Measurements from ENCODE around the gene INTU.
A peak's percentile ranks its signal among the peaks of the same experiment; 100 is the strongest.

The INTU gene

GRCh38 chr4:127685292-127685691 lies 52.5 kb downstream of the INTU start:
- Histone ChIP-seq H2AFZ (ENCODE audit: low read length, unreplicated experiment) (no peak overlapping the region), H3K27me3 (ENCODE audit: insufficient read depth, low read length) (no peaks in the 10 kb centered on the region)

GRCh38 chr4:127686658-127687057 lies 53.9 kb downstream of the INTU start:
- no peak overlapping the region for H2AFZ ChIP-seq (ENCODE audit: low read length, unreplicated experiment)
- peaks cover 5% of the 10 kb centered on the region; the same call in 1 of the 2 replicates for H3K36me3 ChIP-seq (ENCODE audit: insufficient read depth, low read length)
- H3K79me2 ChIP-seq (ENCODE audit: control insufficient read depth, insufficient read depth, low read length, unreplicated experiment), result no peaks in the 10 kb centered on the region
- H3K27ac ChIP-seq (ENCODE audit: low read depth, low read length), result peak overlapping the region; percentile 3; the same call in 1 of the 2 replicates
- H3K4me3 ChIP-seq (ENCODE audit: low read depth, low read length), result peak overlapping the region; percentile 9; the same call in 1 of the 2 replicates
- H3K27me3 ChIP-seq (ENCODE audit: insufficient read depth, low read length), result no peaks in the 10 kb centered on the region
- H3K4me1 ChIP-seq (ENCODE audit: control insufficient read depth, insufficient read depth, low read length, unreplicated experiment), result peaks cover 23% of the 10 kb centered on the region

More at GRCh38 chr4:127685292-127685691, 52.5 kb downstream of the INTU start:
- Histone ChIP-seq H3K27ac (ENCODE audit: low read depth, low read length) (peak overlapping the region; percentile 27; the same call in 1 of the 2 replicates), H3K4me3 (ENCODE audit: low read depth, low read length) (no peak overlapping the region), H3K79me2 (ENCODE audit: control insufficient read depth, insufficient read depth, low read length, unreplicated experiment) (no peaks in the 10 kb centered on the region), H3K36me3 (ENCODE audit: insufficient read depth, low read length) (peaks cover 5% of the 10 kb centered on the region; the same call in 1 of the 2 replicates), H3K4me1 (ENCODE audit: control insufficient read depth, insufficient read depth, low read length, unreplicated experiment) (peaks cover 23% of the 10 kb centered on the region)

- Histone ChIP-seq H3K4me3 (ENCODE audit: low read depth, low read length) (no peak overlapping the region), H3K36me3 (ENCODE audit: insufficient read depth, low read length) (peaks cover 5% of the 10 kb centered on the region; the same call in 1 of the 2 replicates), H2AFZ (ENCODE audit: low read length, unreplicated experiment) (no peak overlapping the region), H3K27ac (ENCODE audit: low read depth, low read length) (no peak overlapping the region), H3K4me1 (ENCODE audit: control insufficient read depth, insufficient read depth, low read length, unreplicated experiment) (peaks cover 23% of the 10 kb centered on the region), H3K79me2 (ENCODE audit: control insufficient read depth, insufficient read depth, low read length, unreplicated experiment) (no peaks in the 10 kb centered on the region), H3K27me3 (ENCODE audit: insufficient read depth, low read length) (no peaks in the 10 kb centered on the region)
These were observed 54.8 kb downstream of the INTU start for GRCh38 chr4:127687580-127687979.

GRCh38 chr4:127698789-127699200 lies 66.0 kb downstream of the INTU start:
- Histone ChIP-seq H3K4me1 (ENCODE audit: control insufficient read depth, insufficient read depth, low read length, unreplicated experiment) (peaks cover 13% of the 10 kb centered on the region), H3K27ac (ENCODE audit: low read depth, low read length) (peak overlapping the region; percentile 33), H3K36me3 (ENCODE audit: insufficient read depth, low read length) (peaks cover 10% of the 10 kb centered on the region; the same call in 1 of the 2 replicates), H3K27me3 (ENCODE audit: insufficient read depth, low read length) (no peaks in the 10 kb centered on the region), H3K4me3 (ENCODE audit: low read depth, low read length) (no peak overlapping the region), H2AFZ (ENCODE audit: low read length, unreplicated experiment) (peak overlapping the region; percentile 16), H3K79me2 (ENCODE audit: control insufficient read depth, insufficient read depth, low read length, unreplicated experiment) (no peaks in the 10 kb centered on the region)

- H3K4me3 ChIP-seq (ENCODE audit: low read depth, low read length), result no peak overlapping the region
- H3K36me3 ChIP-seq (ENCODE audit: insufficient read depth, low read length), result peaks cover 15% of the 10 kb centered on the region; the same call in 1 of the 2 replicates
- no peaks in the 10 kb centered on the region for H3K27me3 ChIP-seq (ENCODE audit: insufficient read depth, low read length)
- no peaks in the 10 kb centered on the region for H3K79me2 ChIP-seq (ENCODE audit: control insufficient read depth, insufficient read depth, low read length, unreplicated experiment)
- peak overlapping the region; percentile 23; the same call in 1 of the 2 replicates for H3K27ac ChIP-seq (ENCODE audit: low read depth, low read length)
- H3K4me1 ChIP-seq (ENCODE audit: control insufficient read depth, insufficient read depth, low read length, unreplicated experiment), result peaks cover 19% of the 10 kb centered on the region
- no peak overlapping the region for H2AFZ ChIP-seq (ENCODE audit: low read length, unreplicated experiment)
These were observed 76.2 kb downstream of the INTU start for GRCh38 chr4:127708985-127709384.

GRCh38 chr4:127709456-127709855 lies 76.7 kb downstream of the INTU start:
- H3K4me1 ChIP-seq (ENCODE audit: control insufficient read depth, insufficient read depth, low read length, unreplicated experiment), result peaks cover 19% of the 10 kb centered on the region
- peak overlapping the region; percentile 23; the same call in 1 of the 2 replicates for H3K27ac ChIP-seq (ENCODE audit: low read depth, low read length)
- no peaks in the 10 kb centered on the region for H3K79me2 ChIP-seq (ENCODE audit: control insufficient read depth, insufficient read depth, low read length, unreplicated experiment)
- H3K27me3 ChIP-seq (ENCODE audit: insufficient read depth, low read length), result no peaks in the 10 kb centered on the region
- no peak overlapping the region for H3K4me3 ChIP-seq (ENCODE audit: low read depth, low read length)
- H2AFZ ChIP-seq (ENCODE audit: low read length, unreplicated experiment), result no peak overlapping the region
- H3K36me3 ChIP-seq (ENCODE audit: insufficient read depth, low read length), result peaks cover 15% of the 10 kb centered on the region; the same call in 1 of the 2 replicates

- H3K36me3 ChIP-seq (ENCODE audit: insufficient read depth, low read length), result no peaks in the 10 kb centered on the region
- H3K4me3 ChIP-seq (ENCODE audit: low read depth, low read length), result no peak within 1 kb of the TSS
- no peak within 1 kb of the TSS for H2AFZ ChIP-seq (ENCODE audit: low read length, unreplicated experiment)
- H3K4me1 ChIP-seq (ENCODE audit: control insufficient read depth, insufficient read depth, low read length, unreplicated experiment), result no peaks in the 10 kb centered on the region
- no peak within 1 kb of the TSS for H3K27ac ChIP-seq (ENCODE audit: low read depth, low read length)
- H3K27me3 ChIP-seq (ENCODE audit: insufficient read depth, low read length), result no peaks in the 10 kb centered on the region
- no peaks in the 10 kb centered on the region for H3K79me2 ChIP-seq (ENCODE audit: control insufficient read depth, insufficient read depth, low read length, unreplicated experiment)
These were observed 97.6 kb downstream of the INTU start, which contains the start of gene SLC25A31 for GRCh38 chr4:127730142-127730913. SLC25A31 (plus strand) TSS chr4:127730400; CDS start chr4:127730546, 146 bp downstream.

- Histone ChIP-seq H3K27me3 (ENCODE audit: insufficient read depth, low read length) (no peaks in the 10 kb centered on the region), H3K4me3 (ENCODE audit: low read depth, low read length) (no peak overlapping the region), H3K36me3 (ENCODE audit: insufficient read depth, low read length) (no peaks in the 10 kb centered on the region), H3K4me1 (ENCODE audit: control insufficient read depth, insufficient read depth, low read length, unreplicated experiment) (no peaks in the 10 kb centered on the region), H3K27ac (ENCODE audit: low read depth, low read length) (no peak overlapping the region), H3K79me2 (ENCODE audit: control insufficient read depth, insufficient read depth, low read length, unreplicated experiment) (no peaks in the 10 kb centered on the region), H2AFZ (ENCODE audit: low read length, unreplicated experiment) (no peak overlapping the region)
These were observed 98.6 kb downstream of the INTU start for GRCh38 chr4:127731406-127731805.

- no peak overlapping the region for H3K27ac ChIP-seq (ENCODE audit: low read depth, low read length)
- peak overlapping the region; percentile 72 for H2AFZ ChIP-seq (ENCODE audit: low read length, unreplicated experiment)
- H3K79me2 ChIP-seq (ENCODE audit: control insufficient read depth, insufficient read depth, low read length, unreplicated experiment), result no peaks in the 10 kb centered on the region
- no peaks in the 10 kb centered on the region for H3K27me3 ChIP-seq (ENCODE audit: insufficient read depth, low read length)
- H3K4me1 ChIP-seq (ENCODE audit: control insufficient read depth, insufficient read depth, low read length, unreplicated experiment), result no peaks in the 10 kb centered on the region
- H3K36me3 ChIP-seq (ENCODE audit: insufficient read depth, low read length), result no peaks in the 10 kb centered on the region
- H3K4me3 ChIP-seq (ENCODE audit: low read depth, low read length), result no peak overlapping the region
These were observed 100.0 kb downstream of the INTU start for GRCh38 chr4:127732623-127733328.

GRCh38 chr4:127734976-127735375 lies 102.2 kb downstream of the INTU start:
- Histone ChIP-seq H3K27ac (ENCODE audit: low read depth, low read length) (no peak overlapping the region), H3K4me3 (ENCODE audit: low read depth, low read length) (no peak overlapping the region), H3K4me1 (ENCODE audit: control insufficient read depth, insufficient read depth, low read length, unreplicated experiment) (no peaks in the 10 kb centered on the region), H3K36me3 (ENCODE audit: insufficient read depth, low read length) (no peaks in the 10 kb centered on the region), H2AFZ (ENCODE audit: low read length, unreplicated experiment) (no peak overlapping the region), H3K27me3 (ENCODE audit: insufficient read depth, low read length) (no peaks in the 10 kb centered on the region), H3K79me2 (ENCODE audit: control insufficient read depth, insufficient read depth, low read length, unreplicated experiment) (no peaks in the 10 kb centered on the region)
